SK-N-SH (cell line): ENCODE measurements around the gene TCF7L2. TPM values are rescaled to one million over a fixed set of nuclear protein-coding genes. Genes with fewer than 3 reads are reported as not detected.

Experiments used
- CTCF ChIA-PET: fragments of 300-600, 350-600 bp; formaldehyde crosslinking; extraction: SDS; loops from one replicate; lab custom pipeline; 2021; lab: Yijun Ruan, JAX
- POLR2A ChIA-PET: fragments of 350-600 bp; sonication (Branson Sonifier 250); formaldehyde crosslinking; extraction: SDS; loops from one replicate; lab custom pipeline; 2020; ENCODE audit warnings: antibody characterized with exemption, inconsistent platforms; lab: Yijun Ruan, JAX
- DNase-seq: peaks from one replicate; pipeline ENCODE4 v3.0.0; 2012
- H2AFZ ChIP-seq: fragments of 200-600 bp; sonication (generic); 2 replicates; pipeline ENCODE4 v1.8.1; 2016; ENCODE audit warnings: antibody characterized with exemption, mild to moderate bottlenecking, low read depth
- H3F3A ChIP-seq: fragments of 200-600 bp; sonication (generic); replicated peaks from 2 replicates; pipeline ENCODE3; 2016; ENCODE audit warnings: antibody characterized with exemption, mild to moderate bottlenecking; ENCODE audit not compliant: insufficient read depth
- H3K27ac ChIP-seq, 2 experiments: fragments of 200-500 bp in 1 of 2; fragments of 200-600 bp in 1 of 2; sonication (Bioruptor generic) in 1 of 2; sonication (generic), shearing (Covaris generic) in 1 of 2; 2 replicates each; pipeline versions ENCODE4 v1.5.1 to v1.6.1; 2014 to 2016; ENCODE audit warnings: low read depth in 2 of 2, inconsistent platforms in 1 of 2, low read length in 1 of 2, mild to moderate bottlenecking in 1 of 2, mixed read lengths in 1 of 2
- H3K27me3 ChIP-seq: fragments of 200-600 bp; sonication (generic), shearing (Covaris generic); 2 replicates; pipeline ENCODE4 v1.6.1; 2016; ENCODE audit warnings: mixed run types; ENCODE audit not compliant: insufficient read depth
- H3K36me3 ChIP-seq, 2 experiments: fragments of 200-500 bp in 1 of 2; fragments of 200-600 bp in 1 of 2; sonication (Bioruptor generic) in 1 of 2; sonication (generic) in 1 of 2; replicated peaks in 1 of 2; 2 replicates each; pipeline versions ENCODE3 to v1.5.1; 2014 to 2016; ENCODE audit warnings: low read length in 1 of 2, mild to moderate bottlenecking in 1 of 2; ENCODE audit not compliant: insufficient read depth in 2 of 2, control insufficient read depth in 1 of 2
- H3K4me1 ChIP-seq, 2 experiments: fragments of 200-500 bp in 1 of 2; fragments of 200-600 bp in 1 of 2; sonication (Bioruptor generic) in 1 of 2; sonication (generic), shearing (Covaris generic) in 1 of 2; 2 replicates each; pipeline versions ENCODE4 v1.5.1 to v1.6.1; 2014 to 2016; ENCODE audit warnings: low read depth in 1 of 2, low read length in 1 of 2, mixed run types in 1 of 2; ENCODE audit not compliant: insufficient read depth in 2 of 2, control insufficient read depth in 1 of 2
- H3K4me2 ChIP-seq: fragments of 200-600 bp; sonication (generic), shearing (Covaris generic); 2 replicates; pipeline ENCODE4 v1.6.1; 2017; ENCODE audit warnings: mixed run types
- H3K4me3 ChIP-seq, 2 experiments: fragments of 200-500 bp in 1 of 2; fragments of 200-600 bp in 1 of 2; sonication (Bioruptor generic) in 1 of 2; sonication (generic), shearing (Covaris generic) in 1 of 2; 2 replicates each; pipeline versions ENCODE4 v1.5.1 to v1.8.1; 2014 to 2016; ENCODE audit warnings: low read depth in 2 of 2, inconsistent platforms in 1 of 2, low read length in 1 of 2, mild to moderate bottlenecking in 1 of 2, mixed read lengths in 1 of 2, moderate library complexity in 1 of 2
- H3K79me2 ChIP-seq: fragments of 200-600 bp; sonication (generic); 2 replicates; pipeline ENCODE4 v1.8.1; 2017; ENCODE audit warnings: mild to moderate bottlenecking; ENCODE audit not compliant: insufficient read depth
- H3K9ac ChIP-seq: fragments of 200-600 bp; sonication (generic); 2 replicates; pipeline ENCODE4 v1.6.1; 2017; ENCODE audit warnings: mixed run types
- H3K9me2 ChIP-seq: fragments of 200-600 bp; sonication (generic); 2 replicates; pipeline ENCODE4 v1.6.1; 2017; ENCODE audit warnings: mixed run types
- H3K9me3 ChIP-seq: fragments of 200-600 bp; sonication (generic); 2 replicates; pipeline ENCODE4 v1.6.1; 2017; ENCODE audit warnings: mixed run types, mild to moderate bottlenecking, moderate library complexity
- H4K20me1 ChIP-seq: fragments of 200-600 bp; sonication (generic); 2 replicates; pipeline ENCODE4 v1.6.1; 2017; ENCODE audit warnings: mild to moderate bottlenecking, mixed run types; ENCODE audit not compliant: insufficient read depth
- CHD2 ChIP-seq: fragments of 150-350 bp; IDR thresholded peaks from 2 replicates; pipeline ENCODE4 v1.6.1; 2018; ENCODE audit warnings: low read length; ENCODE audit not compliant: partially characterized antibody
- ELF1 ChIP-seq: IDR thresholded peaks from 2 replicates; pipeline ENCODE4 v1.4.0; 2012
- JUND ChIP-seq: IDR thresholded peaks from 2 replicates; pipeline ENCODE4 v1.4.0; 2012
- MEF2A ChIP-seq: IDR thresholded peaks from 2 replicates; pipeline ENCODE4 v1.4.0; 2012; ENCODE audit warnings: low read depth, borderline replicate concordance
- MXI1 ChIP-seq: IDR thresholded peaks from 2 replicates; pipeline ENCODE4 v1.6.1; 2012; ENCODE audit warnings: mild to moderate bottlenecking, low read depth, low read length, improper control_type of control experiment
- RAD21 ChIP-seq: IDR thresholded peaks from 2 replicates; pipeline ENCODE4 v1.6.1; 2012; ENCODE audit warnings: mild to moderate bottlenecking, low read length
- SMC3 ChIP-seq: IDR thresholded peaks from 2 replicates; pipeline ENCODE4 v1.6.1; 2012; ENCODE audit warnings: low read depth, low read length, improper control_type of control experiment
- TAF1 ChIP-seq: IDR thresholded peaks from 2 replicates; pipeline ENCODE4 v1.6.1; 2012; ENCODE audit warnings: low read depth, mild to moderate bottlenecking, low read length, moderate library complexity, borderline replicate concordance
- TCF12 ChIP-seq: IDR thresholded peaks from 2 replicates; pipeline ENCODE4 v1.4.0; 2012
- TEAD4 ChIP-seq: IDR thresholded peaks from 2 replicates; pipeline ENCODE4 v1.4.0; 2012; ENCODE audit warnings: mild to moderate bottlenecking, borderline replicate concordance; ENCODE audit not compliant: insufficient read depth
- YY1 ChIP-seq: IDR thresholded peaks from 2 replicates; pipeline ENCODE4 v1.4.0; 2012; ENCODE audit warnings: low read depth, mild to moderate bottlenecking
- WGBS: methylation state at CpG from one replicate; pipeline ENCODE4 v1.1.6; 2017; ENCODE audit warnings: low lambda C conversion rate; 5-methylcytosine and 5-hydroxymethylcytosine counted together
- polyA plus RNA-seq, 3 experiments: library from polyadenylated mRNA; depleted of rRNA; stranded (reverse); fragments of >200 nt; gene quantifications; 2 replicates each; pipeline ENCODE4 v1.2.3, GENCODE V29; 2012
- TF ChIP-seq, protein P1 (sequence below): IDR thresholded peaks from 2 replicates; pipeline ENCODE4 v1.6.1; 2012; ENCODE audit warnings: mild to moderate bottlenecking, low read depth, low read length, moderate library complexity
- TF ChIP-seq, protein P2 (sequence below): fragments of 200-600 bp; sonication (generic); IDR thresholded peaks from 2 replicates; pipeline ENCODE4 v1.6.1; 2017; ENCODE audit warnings: antibody characterized with exemption, mild to moderate bottlenecking, moderate library complexity
- TF ChIP-seq, protein P3 (sequence below): IDR thresholded peaks from 2 replicates; pipeline ENCODE4; 2012
- TF ChIP-seq, protein P4 (sequence below): fragments of 150-350 bp; IDR thresholded peaks from 2 replicates; pipeline ENCODE4 v1.6.1; 2017; ENCODE audit warnings: antibody characterized with exemption, low read length, low read depth, borderline replicate concordance
- TF ChIP-seq, protein P5 (sequence below): IDR thresholded peaks from 2 replicates; pipeline ENCODE4 v1.4.0; 2012; ENCODE audit warnings: low read depth, borderline replicate concordance

The TCF7L2 gene
- polyA plus RNA-seq, 1 of the 3 experiments (the other 2 are of a cell fraction): 10.2 TPM

DNA sequence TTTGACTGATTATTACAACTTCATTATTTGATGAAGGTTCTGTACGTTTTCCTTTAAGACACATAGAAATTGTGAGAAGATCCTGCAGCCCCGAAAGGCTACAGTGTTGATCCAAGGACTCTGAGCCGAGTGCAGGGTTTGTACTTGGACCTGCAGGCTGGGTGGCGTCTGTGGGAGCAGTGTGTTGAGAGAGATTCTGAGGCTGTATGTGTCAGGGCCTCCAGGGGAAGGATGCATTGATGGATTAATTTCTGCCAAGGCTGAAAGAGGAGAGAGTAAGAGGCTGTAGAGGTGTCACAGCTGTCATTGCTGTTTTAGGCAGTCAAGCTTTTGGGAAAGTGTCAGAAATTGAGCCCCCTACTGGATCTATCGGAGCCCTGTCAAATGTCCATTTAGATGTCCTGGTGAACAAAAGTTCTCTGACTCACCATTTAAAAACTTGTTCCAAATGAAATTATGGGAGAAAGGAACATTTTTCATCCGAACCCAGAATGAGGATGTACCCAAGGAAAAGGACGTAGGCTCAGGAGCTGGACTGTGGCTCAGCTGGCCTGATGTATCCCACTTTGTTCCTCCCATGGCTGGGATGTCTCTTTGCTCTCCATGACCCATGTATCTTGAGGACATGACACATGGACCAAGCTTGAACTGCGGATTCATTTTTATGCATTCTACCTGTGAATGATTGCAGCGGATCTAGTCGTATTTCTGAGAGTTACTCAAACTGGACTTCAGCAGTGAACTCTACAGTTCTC lies 102.2 kb downstream of the TCF7L2 start:
- Histone ChIP-seq H3K9ac (no peak overlapping the region), H3K27ac (peak overlapping the region; percentile 45 to 60; a peak in 3 of 4 replicates), H3K27me3 (no peaks in the 10 kb centered on the region), H3K4me3 (no peak overlapping the region), H3K36me3 (no peaks in the 10 kb centered on the region), H3F3A (peaks cover 9% of the 10 kb centered on the region), H3K79me2 (peaks cover 38% of the 10 kb centered on the region; the same call in 1 of the 2 replicates), H3K9me3 (no peaks in the 10 kb centered on the region), H3K4me2 (no peak overlapping the region), H3K9me2 (no peaks in the 10 kb centered on the region), H2AFZ (no peak overlapping the region), H3K4me1 (peaks cover 15 to 30% of the 10 kb centered on the region in 2 experiments), H4K20me1 (no peaks in the 10 kb centered on the region)
- WGBS: 87% methylated on average over 10 of the region's 10 CpGs
- no peak for DNase-seq
- CTCF ChIA-PET: interaction anchor here (0.7 to 1.2 kb wide), 6 partner anchors 9 to 233 kb away, joined by 3 to 4 read pairs (median 3); no protein-coding TSS in a partner anchor
- TF ChIP-seq JUND (no peak), TEAD4 (no peak), SMC3 (peak; percentile 22), ELF1 (no peak), RAD21 (peak; percentile 44)
- TF ChIP-seq, protein P1, sequence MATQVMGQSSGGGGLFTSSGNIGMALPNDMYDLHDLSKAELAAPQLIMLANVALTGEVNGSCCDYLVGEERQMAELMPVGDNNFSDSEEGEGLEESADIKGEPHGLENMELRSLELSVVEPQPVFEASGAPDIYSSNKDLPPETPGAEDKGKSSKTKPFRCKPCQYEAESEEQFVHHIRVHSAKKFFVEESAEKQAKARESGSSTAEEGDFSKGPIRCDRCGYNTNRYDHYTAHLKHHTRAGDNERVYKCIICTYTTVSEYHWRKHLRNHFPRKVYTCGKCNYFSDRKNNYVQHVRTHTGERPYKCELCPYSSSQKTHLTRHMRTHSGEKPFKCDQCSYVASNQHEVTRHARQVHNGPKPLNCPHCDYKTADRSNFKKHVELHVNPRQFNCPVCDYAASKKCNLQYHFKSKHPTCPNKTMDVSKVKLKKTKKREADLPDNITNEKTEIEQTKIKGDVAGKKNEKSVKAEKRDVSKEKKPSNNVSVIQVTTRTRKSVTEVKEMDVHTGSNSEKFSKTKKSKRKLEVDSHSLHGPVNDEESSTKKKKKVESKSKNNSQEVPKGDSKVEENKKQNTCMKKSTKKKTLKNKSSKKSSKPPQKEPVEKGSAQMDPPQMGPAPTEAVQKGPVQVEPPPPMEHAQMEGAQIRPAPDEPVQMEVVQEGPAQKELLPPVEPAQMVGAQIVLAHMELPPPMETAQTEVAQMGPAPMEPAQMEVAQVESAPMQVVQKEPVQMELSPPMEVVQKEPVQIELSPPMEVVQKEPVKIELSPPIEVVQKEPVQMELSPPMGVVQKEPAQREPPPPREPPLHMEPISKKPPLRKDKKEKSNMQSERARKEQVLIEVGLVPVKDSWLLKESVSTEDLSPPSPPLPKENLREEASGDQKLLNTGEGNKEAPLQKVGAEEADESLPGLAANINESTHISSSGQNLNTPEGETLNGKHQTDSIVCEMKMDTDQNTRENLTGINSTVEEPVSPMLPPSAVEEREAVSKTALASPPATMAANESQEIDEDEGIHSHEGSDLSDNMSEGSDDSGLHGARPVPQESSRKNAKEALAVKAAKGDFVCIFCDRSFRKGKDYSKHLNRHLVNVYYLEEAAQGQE: no peak
- TF ChIP-seq, protein P2, sequence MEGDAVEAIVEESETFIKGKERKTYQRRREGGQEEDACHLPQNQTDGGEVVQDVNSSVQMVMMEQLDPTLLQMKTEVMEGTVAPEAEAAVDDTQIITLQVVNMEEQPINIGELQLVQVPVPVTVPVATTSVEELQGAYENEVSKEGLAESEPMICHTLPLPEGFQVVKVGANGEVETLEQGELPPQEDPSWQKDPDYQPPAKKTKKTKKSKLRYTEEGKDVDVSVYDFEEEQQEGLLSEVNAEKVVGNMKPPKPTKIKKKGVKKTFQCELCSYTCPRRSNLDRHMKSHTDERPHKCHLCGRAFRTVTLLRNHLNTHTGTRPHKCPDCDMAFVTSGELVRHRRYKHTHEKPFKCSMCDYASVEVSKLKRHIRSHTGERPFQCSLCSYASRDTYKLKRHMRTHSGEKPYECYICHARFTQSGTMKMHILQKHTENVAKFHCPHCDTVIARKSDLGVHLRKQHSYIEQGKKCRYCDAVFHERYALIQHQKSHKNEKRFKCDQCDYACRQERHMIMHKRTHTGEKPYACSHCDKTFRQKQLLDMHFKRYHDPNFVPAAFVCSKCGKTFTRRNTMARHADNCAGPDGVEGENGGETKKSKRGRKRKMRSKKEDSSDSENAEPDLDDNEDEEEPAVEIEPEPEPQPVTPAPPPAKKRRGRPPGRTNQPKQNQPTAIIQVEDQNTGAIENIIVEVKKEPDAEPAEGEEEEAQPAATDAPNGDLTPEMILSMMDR: peak; percentile 49
- TF ChIP-seq, protein P3, sequence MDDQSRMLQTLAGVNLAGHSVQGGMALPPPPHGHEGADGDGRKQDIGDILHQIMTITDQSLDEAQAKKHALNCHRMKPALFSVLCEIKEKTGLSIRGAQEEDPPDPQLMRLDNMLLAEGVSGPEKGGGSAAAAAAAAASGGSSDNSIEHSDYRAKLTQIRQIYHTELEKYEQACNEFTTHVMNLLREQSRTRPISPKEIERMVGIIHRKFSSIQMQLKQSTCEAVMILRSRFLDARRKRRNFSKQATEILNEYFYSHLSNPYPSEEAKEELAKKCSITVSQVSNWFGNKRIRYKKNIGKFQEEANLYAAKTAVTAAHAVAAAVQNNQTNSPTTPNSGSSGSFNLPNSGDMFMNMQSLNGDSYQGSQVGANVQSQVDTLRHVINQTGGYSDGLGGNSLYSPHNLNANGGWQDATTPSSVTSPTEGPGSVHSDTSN: 0 out of 2 replicates have a peak, but pooled peaks have one; percentile 5
- POLR2A ChIA-PET: no interaction called here

DNA sequence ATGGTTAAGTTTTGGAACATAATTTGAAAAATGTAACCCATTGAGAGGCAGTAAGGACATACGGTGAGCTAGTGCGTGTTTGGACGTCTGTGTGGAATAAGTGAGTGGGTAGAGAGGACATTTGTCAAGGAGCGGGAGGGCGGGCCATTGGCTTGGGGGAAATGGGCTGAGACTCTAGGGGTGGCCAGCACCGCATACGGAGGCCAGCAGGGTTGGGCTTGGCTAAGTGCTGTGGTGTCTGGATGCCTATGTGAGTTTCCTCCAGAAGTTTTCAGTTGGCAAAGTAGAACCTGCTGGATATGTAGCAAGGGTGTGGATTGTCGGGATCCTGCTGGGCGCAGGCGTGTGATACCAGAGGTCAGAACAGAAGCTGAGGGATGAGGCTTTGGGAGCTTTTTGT lies 103.0 kb downstream of the TCF7L2 start:
- WGBS: 82% methylated on average over 10 of the region's 10 CpGs
- peaks cover 14% of the 10 kb centered on the region for H3F3A ChIP-seq
- peaks cover 15 to 37% of the 10 kb centered on the region in 2 experiments for H3K4me1 ChIP-seq
- H4K20me1 ChIP-seq: no peaks in the 10 kb centered on the region
- no peak for DNase-seq
- H3K27me3 ChIP-seq: no peaks in the 10 kb centered on the region
- H3K4me3 ChIP-seq: no peak overlapping the region
- ChIA-PET POLR2A (no interaction called here), CTCF (interaction anchor here (0.6 to 1.1 kb wide), 4 partner anchors 10 to 507 kb away, joined by 3 to 4 read pairs (median 4); no protein-coding TSS in a partner anchor)
- H3K27ac ChIP-seq: peak overlapping the region in 1 of 2 experiments; percentile 60; a peak in 2 of 4 replicates
- H3K79me2 ChIP-seq: peaks cover 36% of the 10 kb centered on the region; the same call in 1 of the 2 replicates
- H3K9me2 ChIP-seq: no peaks in the 10 kb centered on the region
- no peak overlapping the region for H2AFZ ChIP-seq
- no peak overlapping the region for H3K9ac ChIP-seq
- H3K4me2 ChIP-seq: 0 out of 2 replicates have a peak overlapping the region, but pooled peaks have one; percentile 10
- no peaks in the 10 kb centered on the region for H3K9me3 ChIP-seq
- TF ChIP-seq MXI1: no peak
- no peak for TF ChIP-seq MEF2A
- no peak for TF ChIP-seq TCF12
- no peak for TF ChIP-seq TAF1
- TF ChIP-seq, protein P4, sequence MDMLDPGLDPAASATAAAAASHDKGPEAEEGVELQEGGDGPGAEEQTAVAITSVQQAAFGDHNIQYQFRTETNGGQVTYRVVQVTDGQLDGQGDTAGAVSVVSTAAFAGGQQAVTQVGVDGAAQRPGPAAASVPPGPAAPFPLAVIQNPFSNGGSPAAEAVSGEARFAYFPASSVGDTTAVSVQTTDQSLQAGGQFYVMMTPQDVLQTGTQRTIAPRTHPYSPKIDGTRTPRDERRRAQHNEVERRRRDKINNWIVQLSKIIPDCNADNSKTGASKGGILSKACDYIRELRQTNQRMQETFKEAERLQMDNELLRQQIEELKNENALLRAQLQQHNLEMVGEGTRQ: no peak
- no peak for TF ChIP-seq RAD21
- no peak for TF ChIP-seq YY1
- TF ChIP-seq JUND: no peak
- TF ChIP-seq, protein P5, sequence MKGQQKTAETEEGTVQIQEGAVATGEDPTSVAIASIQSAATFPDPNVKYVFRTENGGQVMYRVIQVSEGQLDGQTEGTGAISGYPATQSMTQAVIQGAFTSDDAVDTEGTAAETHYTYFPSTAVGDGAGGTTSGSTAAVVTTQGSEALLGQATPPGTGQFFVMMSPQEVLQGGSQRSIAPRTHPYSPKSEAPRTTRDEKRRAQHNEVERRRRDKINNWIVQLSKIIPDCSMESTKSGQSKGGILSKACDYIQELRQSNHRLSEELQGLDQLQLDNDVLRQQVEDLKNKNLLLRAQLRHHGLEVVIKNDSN: no peak
- no peak for TF ChIP-seq CHD2
- no peaks in the 10 kb centered on the region for H3K36me3 ChIP-seq
